ENCODE measurements around the gene CATSPER1.
A peak's percentile ranks its signal among the peaks of the same experiment; 100 is the strongest.

Gene CATSPER1

DNA sequence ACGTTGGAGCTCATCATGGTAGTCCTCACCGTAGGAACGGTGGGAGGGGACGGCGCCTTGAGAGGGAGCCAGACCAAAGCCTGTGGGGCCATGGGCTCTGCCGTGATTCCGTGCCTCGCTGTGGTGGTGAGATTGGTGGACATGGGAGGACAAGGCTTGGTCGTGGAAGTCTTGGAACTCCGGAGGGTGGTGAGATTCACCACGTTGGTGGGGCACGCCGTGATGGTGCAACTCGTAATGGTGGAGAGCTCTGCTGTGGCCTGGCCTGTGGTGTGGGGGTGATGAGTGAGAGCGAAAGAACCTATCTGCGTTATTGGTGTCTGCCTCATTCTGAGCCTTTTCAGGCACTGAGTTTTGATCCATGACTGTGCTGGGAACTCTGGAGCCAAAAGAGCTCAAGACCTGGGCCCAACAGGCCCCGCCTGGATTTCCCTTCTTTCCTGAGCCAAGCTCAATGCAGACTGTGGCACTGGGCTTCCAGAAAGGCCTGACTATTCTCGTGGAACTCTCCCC, at the start of gene CATSPER1:
Gene CATSPER1 (minus strand): TSS at position 463 of the 513 bp plus-strand sequence. CDS start 100 bp downstream, at position 363.
- DNase-seq, result no peak

DNA sequence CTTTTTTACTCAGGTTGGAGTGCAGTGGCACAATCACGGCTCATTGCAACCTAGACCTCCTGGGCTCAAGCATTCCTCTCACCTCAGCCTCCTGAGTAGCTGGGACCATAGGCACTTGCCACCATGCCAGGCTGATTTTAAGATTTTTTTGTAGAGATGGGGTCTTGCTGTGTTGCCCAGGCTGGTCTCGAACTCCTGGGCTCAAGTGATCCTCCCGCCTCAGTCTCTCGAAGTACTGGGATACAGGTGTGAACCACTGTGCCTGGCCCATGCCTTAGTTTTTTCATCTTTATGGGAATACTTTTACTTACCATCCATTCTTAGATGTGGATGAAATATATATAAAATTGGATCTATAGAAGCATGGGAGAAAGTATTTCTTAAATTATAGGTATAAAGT, 49.0 kb upstream of the CATSPER1 start:
- no peak for DNase-seq

DNA sequence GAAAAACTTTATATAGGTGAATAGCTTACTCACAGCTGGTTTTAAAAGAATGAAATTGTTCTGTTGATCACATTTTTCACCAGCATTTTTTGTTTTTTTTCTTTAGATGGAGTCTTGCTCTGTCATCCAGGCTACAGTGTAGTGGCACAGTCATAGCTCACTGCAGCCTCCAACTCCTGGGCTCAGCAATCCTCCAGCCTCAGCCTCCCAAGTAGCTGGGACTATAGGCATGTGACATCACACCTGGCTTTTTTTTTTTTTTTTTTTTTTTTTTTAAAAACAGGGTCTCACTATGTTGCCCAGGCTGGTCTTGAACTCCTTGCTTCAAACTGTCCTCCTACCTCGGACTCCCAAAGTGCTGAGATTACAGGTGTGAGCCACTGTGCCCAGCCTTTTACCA, 47.4 kb upstream of the CATSPER1 start:
- no peak for DNase-seq

DNA sequence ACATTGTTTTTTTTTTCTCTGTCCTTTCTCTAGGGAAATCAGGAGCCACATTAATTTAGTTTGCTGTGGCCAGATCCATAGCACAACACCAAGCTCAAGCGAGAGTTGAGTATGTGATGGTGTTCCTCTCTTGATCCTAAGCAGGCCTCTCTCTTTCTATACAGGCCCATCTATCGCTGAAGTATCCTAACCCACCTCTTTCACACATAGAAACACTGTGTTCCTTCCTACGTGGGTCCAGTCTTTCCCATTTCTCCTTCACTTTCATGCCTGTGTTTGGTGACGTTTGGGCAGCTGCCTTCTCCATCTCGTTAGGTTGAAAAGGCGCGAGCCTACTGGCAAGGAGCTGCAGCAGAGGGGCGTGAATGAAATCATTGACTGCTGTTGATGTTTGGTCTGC, 46.2 kb upstream of the CATSPER1 start:
- no peak for DNase-seq

DNA sequence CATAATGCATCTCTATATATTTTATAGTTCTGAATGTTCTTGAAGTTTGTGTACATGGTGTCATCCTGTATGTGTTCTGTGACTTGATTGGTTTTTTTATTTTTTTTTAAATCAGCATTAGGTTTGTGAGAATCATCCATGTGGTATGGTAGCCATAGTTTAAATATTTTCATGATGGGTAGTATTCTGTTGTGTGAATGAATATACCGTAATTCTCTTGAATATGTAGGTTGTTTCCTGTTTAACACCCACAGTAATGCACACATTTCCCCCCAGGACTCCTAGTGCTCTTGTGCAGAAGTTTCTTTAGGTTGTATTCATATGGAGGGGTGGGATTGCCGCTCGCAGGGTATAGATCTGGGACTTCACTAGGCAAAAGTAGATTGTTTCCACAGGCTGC, 45.8 kb upstream of the CATSPER1 start:
- DNase-seq, result peak; percentile 65

DNA sequence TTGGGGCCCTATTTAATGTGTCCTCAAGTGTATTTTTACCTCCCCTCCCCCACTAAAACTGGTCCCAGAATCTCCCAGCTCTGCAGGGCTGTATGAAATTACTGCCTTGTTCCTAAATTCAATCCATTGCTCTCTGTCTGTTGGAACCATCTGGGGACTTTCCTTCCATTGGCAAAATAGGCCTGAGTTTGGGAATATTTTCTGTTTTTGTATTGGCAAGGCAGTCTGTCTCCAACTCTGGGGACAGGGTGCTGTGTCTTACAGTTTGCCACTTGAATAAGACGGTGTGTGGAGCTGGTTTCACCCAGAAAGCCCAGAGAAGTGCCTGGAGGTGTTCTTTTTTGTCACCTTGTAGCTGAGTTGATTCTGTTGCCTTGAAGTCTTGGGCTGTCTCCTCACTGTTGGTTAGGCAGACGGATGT, 45.1 kb upstream of the CATSPER1 start:
- no peak for DNase-seq

DNA sequence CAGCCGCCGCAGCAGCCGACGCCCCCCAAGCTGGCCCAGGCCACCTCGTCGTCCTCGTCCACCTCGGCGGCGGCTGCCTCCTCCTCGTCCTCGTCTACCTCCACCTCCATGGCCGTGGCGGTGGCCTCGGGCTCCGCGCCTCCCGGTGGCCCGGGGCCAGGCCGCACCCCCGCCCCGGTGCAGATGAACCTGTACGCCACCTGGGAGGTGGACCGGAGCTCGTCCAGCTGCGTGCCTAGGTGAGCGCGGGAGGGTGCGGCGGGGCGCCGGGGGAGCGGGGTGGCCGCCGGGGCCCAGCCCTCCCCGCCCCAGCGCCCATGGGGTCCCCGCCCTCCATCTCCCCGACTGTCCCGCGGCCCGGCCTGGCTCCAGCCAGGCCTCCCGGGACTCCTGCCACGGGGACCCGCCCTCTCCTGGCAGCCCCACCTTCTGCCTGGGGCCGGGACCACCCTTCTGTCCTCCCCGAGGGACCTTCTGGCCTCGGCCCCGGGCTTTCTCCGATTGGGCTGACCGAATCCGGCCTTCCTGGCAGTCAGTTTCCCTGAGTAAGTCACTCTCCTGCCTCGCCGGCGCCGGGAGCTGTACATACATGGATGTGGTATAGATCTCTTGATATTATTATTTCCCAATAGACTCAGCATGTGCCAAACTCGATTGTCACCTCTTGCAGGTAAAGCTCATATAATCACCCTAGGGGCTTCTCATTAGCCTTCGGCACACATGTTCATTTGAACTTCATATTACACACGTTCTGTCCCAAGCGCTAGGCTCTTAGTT, 44.5 kb upstream of the CATSPER1 start:
- DNase-seq, result no peak

DNA sequence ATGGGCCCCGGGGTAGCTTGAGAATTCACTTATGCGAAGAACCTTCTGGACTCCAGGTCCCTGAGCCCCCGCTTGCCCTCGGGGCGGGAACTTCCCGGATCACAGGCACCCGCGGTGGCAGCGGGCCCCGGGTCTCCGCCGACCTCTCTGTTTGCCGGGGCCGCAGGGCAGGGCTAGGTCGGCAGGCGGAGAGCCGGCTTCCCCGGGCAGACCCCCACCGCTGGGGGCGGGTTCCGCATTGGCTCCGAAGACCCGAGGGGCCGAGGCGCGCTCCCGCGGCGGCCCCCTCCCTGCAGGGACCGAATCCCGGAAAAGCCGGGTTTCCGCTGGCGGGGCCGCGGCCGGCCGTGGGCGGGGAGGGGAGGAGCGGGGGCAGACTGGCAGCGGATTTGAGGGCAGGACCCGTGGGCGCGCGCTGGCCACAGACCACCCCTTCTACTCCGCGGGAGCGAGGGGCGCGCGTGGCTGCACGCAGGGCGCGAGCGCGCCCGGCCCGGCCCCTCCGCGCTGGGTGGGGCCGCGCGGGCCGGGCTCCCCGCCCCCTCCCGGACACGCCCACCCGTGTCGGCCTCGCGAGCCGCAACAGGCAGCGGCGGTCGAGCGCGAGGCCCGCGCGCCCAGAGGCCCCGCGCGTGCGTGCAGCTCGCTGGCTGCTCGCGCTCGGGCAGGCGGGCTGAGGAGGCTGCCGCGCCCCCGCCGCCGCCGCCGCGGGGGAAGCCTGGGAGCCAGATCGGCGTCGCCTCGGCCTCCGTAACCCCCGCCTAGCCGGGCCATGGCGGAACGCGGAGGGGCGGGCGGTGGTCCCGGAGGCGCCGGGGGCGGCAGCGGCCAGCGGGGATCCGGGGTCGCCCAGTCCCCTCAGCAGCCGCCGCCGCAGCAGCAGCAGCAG, 43.7 kb upstream of the CATSPER1 start, which contains the start of gene PACS1:
Gene PACS1 (plus strand): TSS at position 558 of the 889 bp plus-strand sequence. CDS start 215 bp downstream, at position 773.
- peak; percentile 76 for DNase-seq

DNA sequence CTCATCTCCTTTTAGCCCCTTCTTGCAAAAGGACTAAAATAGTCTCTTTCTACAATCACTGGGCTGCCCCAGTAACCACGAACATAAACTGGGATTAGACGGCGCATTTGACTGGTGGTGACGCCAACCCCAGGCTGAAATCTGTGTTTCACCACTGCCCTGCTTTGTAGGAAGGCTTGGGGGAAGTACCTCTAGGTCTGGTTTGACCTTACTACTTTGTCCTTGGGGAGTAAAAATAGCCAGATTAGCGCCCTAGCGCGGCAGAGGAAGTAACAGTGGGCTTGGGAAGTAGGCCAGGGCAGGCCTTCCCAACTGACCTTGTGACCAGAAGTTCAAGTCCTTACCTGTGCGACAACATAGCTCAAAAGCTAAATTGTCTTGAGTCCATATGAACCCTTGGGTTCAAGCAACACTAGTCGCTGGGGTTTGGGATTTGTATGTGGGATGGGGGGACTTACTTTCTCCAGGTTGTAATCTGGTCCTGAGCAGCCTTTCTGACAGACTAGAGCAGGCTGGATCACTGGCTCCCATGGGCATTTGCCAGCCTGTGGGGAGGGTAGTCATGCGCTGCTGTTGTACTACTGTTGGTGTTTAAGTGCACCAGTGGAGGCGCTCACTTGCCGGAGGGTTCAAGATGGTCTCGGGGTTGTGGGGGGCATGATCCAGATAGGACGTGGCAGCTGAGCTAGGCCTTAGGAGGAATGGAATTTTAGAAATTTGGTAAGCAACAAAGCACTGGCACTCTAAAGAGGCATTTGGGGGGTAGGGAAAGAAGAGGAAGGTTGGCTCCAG, 42.8 kb upstream of the CATSPER1 start:
- DNase-seq, result peak; percentile 68

DNA sequence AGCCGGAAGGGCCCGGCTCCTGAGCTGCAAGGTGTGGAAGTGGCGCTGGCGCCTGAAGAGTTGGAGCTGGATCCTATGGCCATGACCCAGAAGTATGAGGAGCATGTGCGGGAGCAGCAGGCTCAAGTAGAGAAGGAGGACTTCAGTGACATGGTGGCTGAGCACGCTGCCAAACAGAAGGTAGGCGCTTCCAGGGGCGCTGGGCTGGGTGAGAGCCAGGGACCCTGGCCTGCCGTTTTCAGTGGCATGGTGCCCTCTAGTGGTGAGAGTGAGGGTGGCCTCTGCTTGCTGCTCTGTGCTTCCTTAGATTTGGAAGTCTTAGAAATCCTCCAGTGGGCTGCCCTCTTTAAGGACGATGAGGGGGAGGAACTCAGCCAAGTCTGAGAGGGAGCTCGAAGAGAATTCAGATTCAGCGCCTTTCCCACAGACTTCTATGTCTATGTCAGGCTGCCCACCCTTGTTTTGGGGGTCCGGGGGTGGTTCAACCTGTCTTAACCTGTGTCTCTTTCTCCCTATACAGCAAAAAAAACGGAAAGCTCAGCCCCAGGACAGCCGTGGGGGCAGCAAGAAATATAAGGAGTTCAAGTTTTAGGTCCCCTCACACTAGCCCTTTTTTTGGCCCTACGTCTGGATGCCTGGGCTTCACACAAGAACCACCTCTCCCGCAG, 42.0 kb upstream of the CATSPER1 start:
- DNase-seq, result peak; percentile 64

DNA sequence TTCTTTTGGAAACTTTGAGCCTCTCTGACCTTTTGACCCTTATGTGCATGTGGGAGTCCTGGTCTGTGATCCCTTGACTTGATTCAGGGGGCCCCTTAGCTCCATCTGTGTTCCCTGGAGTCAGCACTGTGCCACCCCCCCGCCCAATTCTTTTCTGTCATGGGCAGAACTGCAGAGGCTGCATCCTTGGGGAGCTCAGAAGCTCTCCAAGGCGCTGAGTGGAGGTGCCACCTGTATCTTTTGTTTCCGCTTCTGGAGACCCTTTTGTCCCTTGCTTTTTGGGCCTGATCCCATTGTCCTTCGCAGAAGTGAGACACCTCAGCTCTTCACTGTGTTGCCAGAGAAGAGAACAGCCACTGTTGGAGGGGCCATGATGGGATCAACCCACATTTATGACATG, 41.4 kb upstream of the CATSPER1 start:
- no peak for DNase-seq

DNA sequence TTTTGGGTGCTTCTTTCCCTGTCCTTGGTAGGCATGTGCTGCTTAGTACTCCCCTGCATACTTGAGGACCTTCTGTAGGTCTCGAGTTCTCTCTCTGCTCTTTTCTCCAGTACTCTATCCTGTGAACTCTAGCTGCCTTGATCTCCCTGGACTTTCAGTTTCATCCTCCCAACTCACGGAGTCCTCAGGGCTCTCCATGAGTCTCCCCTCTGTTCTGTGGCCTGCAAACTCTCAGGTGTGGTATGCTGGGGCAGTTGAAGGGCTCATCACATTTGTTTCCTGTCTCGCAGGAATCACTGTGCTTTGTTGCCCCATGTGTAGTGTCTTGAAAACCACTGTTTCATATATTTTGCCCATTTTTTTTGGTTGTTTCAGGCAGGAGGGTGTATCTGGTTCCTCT, 40.5 kb upstream of the CATSPER1 start:
- DNase-seq, result no peak

DNA sequence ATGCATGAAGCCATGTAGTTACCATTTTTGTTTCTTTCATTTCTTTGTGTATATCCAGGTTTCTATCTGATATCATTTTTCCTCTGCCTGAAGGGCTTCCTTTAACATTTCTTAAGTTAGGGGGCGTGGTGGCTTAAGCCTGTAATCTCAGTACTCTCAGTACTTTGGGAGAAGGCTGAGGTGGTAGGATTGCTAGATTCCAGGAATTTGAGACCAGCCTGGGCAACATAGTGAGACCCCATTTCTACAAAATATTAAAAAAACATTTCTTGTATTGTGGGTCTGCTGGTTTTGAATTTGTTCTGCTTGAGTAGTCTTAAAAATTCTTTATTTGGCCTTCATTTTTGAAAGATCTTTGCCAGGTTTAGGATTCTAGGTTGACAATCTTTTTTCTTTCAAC, 38.3 kb upstream of the CATSPER1 start:
- DNase-seq, result no peak

DNA sequence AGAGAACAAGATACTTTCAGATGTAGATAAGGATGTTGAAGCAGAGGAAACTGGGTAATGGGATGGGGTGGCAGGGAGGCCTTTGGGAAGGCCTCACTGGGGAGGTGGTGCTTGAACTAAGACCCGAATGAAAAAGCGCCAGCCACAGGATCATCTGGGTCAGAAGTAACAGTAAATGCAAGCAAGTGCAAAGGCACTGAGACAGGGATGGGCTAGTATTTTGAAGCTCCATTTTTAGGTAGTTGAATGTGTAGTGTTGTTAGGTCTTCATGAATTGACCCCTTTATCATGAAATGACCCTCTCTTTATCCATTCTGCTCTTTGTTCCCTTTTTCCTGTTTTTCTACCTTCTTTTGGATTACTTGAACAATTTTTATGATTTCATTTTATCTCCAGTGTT, 37.6 kb upstream of the CATSPER1 start:
- DNase-seq, result no peak

DNA sequence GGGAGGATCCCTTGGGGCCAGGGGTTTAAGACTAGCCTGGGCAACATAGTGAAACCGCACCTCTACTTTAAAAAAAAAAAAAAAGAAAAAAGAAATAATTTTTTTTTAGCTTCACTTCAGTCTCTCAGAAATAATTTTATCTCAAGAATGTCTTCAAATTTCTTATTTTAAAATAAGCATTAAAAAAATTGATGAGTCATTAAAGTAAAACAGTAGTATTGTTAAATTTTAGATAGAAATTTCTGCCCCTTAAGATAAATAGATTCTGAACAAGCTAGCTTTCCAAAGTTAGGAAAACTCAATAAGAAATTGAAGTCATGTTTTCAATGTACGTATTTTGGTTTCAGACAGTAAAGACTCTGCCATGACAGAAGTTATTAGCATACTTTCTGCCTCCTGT, 36.1 kb upstream of the CATSPER1 start:
- no peak for DNase-seq

DNA sequence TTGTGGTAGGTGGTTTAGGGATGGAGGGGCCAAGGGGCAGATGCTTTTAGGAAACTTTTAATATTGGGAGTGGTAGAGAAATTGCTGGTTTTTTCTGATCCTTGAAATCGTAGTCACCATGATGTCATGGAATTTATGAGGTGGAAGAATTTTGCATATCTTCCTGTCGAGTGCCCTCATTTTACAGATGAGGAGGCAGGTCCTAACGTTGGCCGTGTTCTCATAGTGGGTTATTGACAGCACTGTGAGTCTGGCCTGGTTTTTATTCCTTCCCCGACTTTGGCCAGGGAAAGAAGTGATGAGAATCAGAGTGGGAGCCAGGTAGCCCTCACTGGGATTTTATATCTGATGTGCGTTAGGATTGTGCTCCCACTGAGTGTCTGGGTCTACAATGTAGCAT, 35.0 kb upstream of the CATSPER1 start:
- DNase-seq, result no peak

DNA sequence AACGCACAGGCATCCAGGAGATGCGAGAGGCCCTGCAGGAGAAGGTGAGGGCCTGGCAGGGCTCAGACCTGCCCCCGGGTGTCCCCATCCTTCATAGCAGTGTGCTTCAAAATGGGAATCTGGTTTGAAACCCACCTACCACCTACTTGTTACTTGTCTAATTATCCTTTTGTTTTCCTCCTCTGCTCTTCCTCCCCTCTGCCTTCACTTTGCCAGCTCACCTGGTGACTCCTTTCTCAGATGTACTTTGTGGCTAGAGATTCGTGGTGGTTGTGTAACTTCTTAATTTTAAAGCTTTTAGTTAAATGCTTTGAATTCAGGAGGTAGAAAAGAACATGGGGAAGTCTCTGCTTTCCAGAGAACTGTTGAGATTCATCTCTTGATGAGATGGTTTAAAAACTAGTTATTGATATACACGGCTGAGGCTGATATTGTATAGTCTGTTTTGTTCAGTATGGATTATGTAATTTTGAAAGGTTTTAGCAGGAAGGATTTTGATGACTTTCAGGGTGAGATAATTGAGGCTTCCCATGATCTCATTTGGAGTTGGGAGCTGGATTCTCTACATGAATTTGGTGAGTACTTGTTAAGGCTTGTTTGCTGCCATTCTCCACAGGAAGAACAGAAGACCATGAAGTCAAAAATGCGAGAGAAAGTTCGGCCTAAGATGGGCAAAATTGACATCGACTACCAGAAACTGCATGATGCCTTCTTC, 33.8 kb upstream of the CATSPER1 start:
- DNase-seq, result no peak

DNA sequence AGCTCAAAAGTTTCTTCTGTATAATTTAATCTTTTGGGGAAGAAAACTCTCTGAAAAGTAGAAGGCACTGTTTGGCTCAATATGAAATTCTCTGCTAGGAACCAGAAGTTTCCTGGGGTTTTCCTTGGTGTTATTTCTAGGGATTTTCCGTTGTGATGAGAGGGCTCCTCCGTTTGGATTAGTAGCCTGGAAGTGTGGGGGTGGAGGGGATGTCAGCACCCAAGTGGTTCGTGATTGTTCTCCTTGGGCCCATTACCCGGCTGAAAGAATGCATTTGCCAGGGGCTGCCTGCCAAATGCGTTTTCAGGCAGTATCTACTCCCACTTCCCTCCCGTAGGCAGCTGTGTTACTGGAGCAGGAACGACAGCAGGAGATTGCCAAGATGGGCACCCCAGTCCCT, 30.2 kb upstream of the CATSPER1 start:
- DNase-seq, result no peak

DNA sequence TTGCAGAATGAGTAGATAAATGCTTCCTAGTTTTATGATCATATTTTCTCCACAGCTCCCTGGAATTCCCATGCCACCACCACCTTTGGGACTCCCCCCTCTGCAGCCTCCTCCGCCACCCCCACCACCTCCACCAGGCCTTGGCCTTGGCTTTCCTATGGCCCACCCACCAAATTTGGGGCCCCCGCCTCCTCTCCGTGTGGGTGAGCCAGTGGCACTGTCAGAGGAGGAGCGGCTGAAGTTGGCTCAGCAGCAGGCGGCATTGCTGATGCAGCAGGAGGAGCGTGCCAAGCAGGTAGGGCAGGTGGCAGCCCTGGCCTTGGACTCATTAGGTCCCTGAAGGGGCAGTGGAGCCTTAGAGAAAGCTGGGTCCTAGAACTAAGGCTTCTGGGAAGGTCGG, 28.7 kb upstream of the CATSPER1 start:
- DNase-seq, result no peak

DNA sequence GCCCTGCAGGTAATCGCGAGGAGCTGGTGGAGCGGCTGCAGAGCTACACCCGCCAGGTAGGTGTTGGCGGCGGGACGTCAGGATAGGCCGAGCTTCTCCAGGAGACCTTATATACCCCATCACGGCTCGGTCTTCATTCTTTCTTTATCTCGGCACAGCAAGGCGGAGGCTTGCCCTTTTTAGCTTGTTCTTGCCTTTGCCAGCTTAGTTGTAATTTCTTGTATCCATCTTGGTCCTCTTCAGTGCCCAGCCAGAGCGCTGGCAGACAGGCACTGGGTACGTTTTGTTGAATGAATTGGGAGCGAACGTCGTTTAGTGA, 26.3 kb upstream of the CATSPER1 start:
- DNase-seq, result no peak

DNA sequence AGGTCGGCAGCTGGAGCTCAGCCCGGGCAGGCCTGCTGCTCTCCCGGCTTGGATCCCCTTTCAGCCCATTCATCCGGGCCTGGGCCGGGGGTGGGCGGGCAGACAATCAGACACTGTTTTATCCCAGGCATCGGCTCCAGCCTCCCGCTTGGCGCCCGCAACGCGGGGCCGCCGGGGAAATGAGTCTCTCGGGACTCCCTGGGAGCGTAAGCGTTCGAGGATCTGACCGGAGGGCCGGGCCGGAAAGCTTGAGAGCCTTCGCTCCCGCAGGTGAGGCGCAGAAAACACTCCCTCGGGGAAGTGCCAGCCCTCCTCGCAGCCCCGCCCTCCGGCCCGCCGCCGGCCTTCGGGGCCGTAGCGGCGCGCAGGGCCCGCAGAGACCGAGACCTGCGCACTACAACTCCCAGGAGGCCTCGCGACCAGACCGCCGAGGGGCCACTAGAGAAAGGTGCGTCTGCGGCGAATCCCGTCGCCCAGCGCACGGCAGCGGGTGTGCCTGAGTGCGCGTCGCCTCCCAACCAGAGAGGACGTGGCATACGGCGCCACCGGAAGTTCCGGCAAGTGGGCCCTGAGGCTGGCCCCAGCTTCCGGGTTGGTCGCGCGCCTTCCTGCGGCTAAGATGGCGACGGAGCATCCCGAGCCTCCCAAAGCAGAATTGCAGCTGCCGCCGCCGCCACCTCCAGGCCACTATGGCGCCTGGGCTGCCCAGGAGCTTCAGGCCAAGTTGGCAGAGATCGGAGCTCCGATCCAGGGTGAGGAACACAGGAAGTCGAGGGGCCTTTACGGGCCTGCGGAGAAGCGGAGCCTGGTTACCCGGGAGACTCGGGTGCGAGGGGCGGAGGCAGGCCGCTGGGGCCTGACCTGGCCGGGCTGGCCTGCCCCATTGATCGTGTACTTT, 25.7 kb upstream of the CATSPER1 start, which contains the start of gene SF3B2:
Gene SF3B2 (plus strand): TSS at position 599 of the 898 bp plus-strand sequence. CDS start 21 bp downstream, at position 620.
- peak; percentile 98 for DNase-seq

Data from fibroblast of upper back skin (primary cell).